ENCODE data around the gene DSCAM.

Gene DSCAM

GRCh38 chr21:40422896-40423635 lies 423.9 kb downstream of the DSCAM start:
- Histone ChIP-seq H2AFZ (ENCODE audit: low read depth, low read length, severe bottlenecking) (no peak overlapping the region), H4K20me1 (ENCODE audit: low read depth, low read length) (no peaks in the 10 kb centered on the region), H3K27ac (ENCODE audit: low read depth, low read length) (no peak overlapping the region), H3F3A (ENCODE audit: insufficient read depth) (no peaks in the 10 kb centered on the region), H3K9me3 (ENCODE audit: insufficient read depth, low read length) (peaks cover 4% of the 10 kb centered on the region; the same call in 1 of the 2 replicates), H3K4me2 (ENCODE audit: low read depth, low read length, poor library complexity, severe bottlenecking) (no peak overlapping the region), H3K79me2 (ENCODE audit: insufficient read depth, low read length) (no peaks in the 10 kb centered on the region), H3K27me3 (ENCODE audit: low read length) (no peaks in the 10 kb centered on the region), H3K4me3 (ENCODE audit: insufficient read depth, low read length, poor library complexity, severe bottlenecking) (no peak overlapping the region), H3K9me2 (replicated peaks; ENCODE audit: insufficient read depth, low read length) (no peaks in the 10 kb centered on the region), H3K9ac (ENCODE audit: low read length) (no peak overlapping the region), H3K36me3 (ENCODE audit: low read length) (no peaks in the 10 kb centered on the region)
- no peak for TF ChIP-seq EZH2phosphoT487 (conservative IDR thresholded peaks at IDR 0.05; ENCODE audit: low read length)

- Histone ChIP-seq H3K9me3 (ENCODE audit: insufficient read depth, low read length) (peaks cover 8% of the 10 kb centered on the region; the same call in 1 of the 2 replicates), H2AFZ (ENCODE audit: low read depth, low read length, severe bottlenecking) (no peak overlapping the region), H3F3A (ENCODE audit: insufficient read depth) (no peaks in the 10 kb centered on the region), H3K79me2 (ENCODE audit: insufficient read depth, low read length) (no peaks in the 10 kb centered on the region), H3K9me2 (replicated peaks; ENCODE audit: insufficient read depth, low read length) (no peaks in the 10 kb centered on the region), H3K4me3 (ENCODE audit: insufficient read depth, low read length, poor library complexity, severe bottlenecking) (no peak overlapping the region), H3K27me3 (ENCODE audit: low read length) (no peaks in the 10 kb centered on the region), H4K20me1 (ENCODE audit: low read depth, low read length) (no peaks in the 10 kb centered on the region), H3K36me3 (ENCODE audit: low read length) (no peaks in the 10 kb centered on the region), H3K4me2 (ENCODE audit: low read depth, low read length, poor library complexity, severe bottlenecking) (no peak overlapping the region), H3K27ac (ENCODE audit: low read depth, low read length) (no peak overlapping the region), H3K9ac (ENCODE audit: low read length) (no peak overlapping the region)
- TF ChIP-seq EZH2phosphoT487 (conservative IDR thresholded peaks at IDR 0.05; ENCODE audit: low read length): no peak
- TF ChIP-seq CTCF (IDR thresholded peaks at IDR 0.05; ENCODE audit: insufficient read depth, low read length, poor library complexity, severe bottlenecking): no peak
Measured at GRCh38 chr21:40421121-40421520, 425.8 kb downstream of the DSCAM start.

- no peaks in the 10 kb centered on the region for H3F3A ChIP-seq (ENCODE audit: insufficient read depth)
- H3K4me2 ChIP-seq (ENCODE audit: low read depth, low read length, poor library complexity, severe bottlenecking): no peak overlapping the region
- peaks cover 8% of the 10 kb centered on the region; the same call in 1 of the 2 replicates for H3K9me3 ChIP-seq (ENCODE audit: insufficient read depth, low read length)
- no peak overlapping the region for H2AFZ ChIP-seq (ENCODE audit: low read depth, low read length, severe bottlenecking)
- no peaks in the 10 kb centered on the region for H3K79me2 ChIP-seq (ENCODE audit: insufficient read depth, low read length)
- H4K20me1 ChIP-seq (ENCODE audit: low read depth, low read length): no peaks in the 10 kb centered on the region
- H3K9ac ChIP-seq (ENCODE audit: low read length): no peak overlapping the region
- H3K27me3 ChIP-seq (ENCODE audit: low read length): no peaks in the 10 kb centered on the region
- no peak overlapping the region for H3K4me3 ChIP-seq (ENCODE audit: insufficient read depth, low read length, poor library complexity, severe bottlenecking)
- no peak overlapping the region for H3K27ac ChIP-seq (ENCODE audit: low read depth, low read length)
- no peaks in the 10 kb centered on the region for H3K36me3 ChIP-seq (ENCODE audit: low read length)
- no peaks in the 10 kb centered on the region for H3K9me2 ChIP-seq (replicated peaks; ENCODE audit: insufficient read depth, low read length)
- TF ChIP-seq EZH2phosphoT487 (conservative IDR thresholded peaks at IDR 0.05; ENCODE audit: low read length) (no peak), CTCF (IDR thresholded peaks at IDR 0.05; ENCODE audit: insufficient read depth, low read length, poor library complexity, severe bottlenecking) (no peak)
Measured at GRCh38 chr21:40416572-40416971, 430.4 kb downstream of the DSCAM start.

GRCh38 chr21:40408561-40408960 lies 438.4 kb downstream of the DSCAM start:
- no peak for TF ChIP-seq CTCF (IDR thresholded peaks at IDR 0.05; ENCODE audit: insufficient read depth, low read length, poor library complexity, severe bottlenecking)
- TF ChIP-seq EZH2phosphoT487 (conservative IDR thresholded peaks at IDR 0.05; ENCODE audit: low read length): no peak
- Histone ChIP-seq H3F3A (ENCODE audit: insufficient read depth) (no peaks in the 10 kb centered on the region), H3K9ac (ENCODE audit: low read length) (no peak overlapping the region), H3K9me3 (ENCODE audit: insufficient read depth, low read length) (no peaks in the 10 kb centered on the region), H3K4me2 (ENCODE audit: low read depth, low read length, poor library complexity, severe bottlenecking) (no peak overlapping the region), H3K36me3 (ENCODE audit: low read length) (no peaks in the 10 kb centered on the region), H3K27ac (ENCODE audit: low read depth, low read length) (no peak overlapping the region), H3K79me2 (ENCODE audit: insufficient read depth, low read length) (no peaks in the 10 kb centered on the region), H3K4me3 (ENCODE audit: insufficient read depth, low read length, poor library complexity, severe bottlenecking) (no peak overlapping the region), H3K27me3 (ENCODE audit: low read length) (no peaks in the 10 kb centered on the region), H4K20me1 (ENCODE audit: low read depth, low read length) (no peaks in the 10 kb centered on the region), H3K9me2 (replicated peaks; ENCODE audit: insufficient read depth, low read length) (no peaks in the 10 kb centered on the region), H2AFZ (ENCODE audit: low read depth, low read length, severe bottlenecking) (no peak overlapping the region)

All from SU-DHL-6 (cell line).